ENCODE measurements around the gene GRM5.

GRM5 gene

DNA sequence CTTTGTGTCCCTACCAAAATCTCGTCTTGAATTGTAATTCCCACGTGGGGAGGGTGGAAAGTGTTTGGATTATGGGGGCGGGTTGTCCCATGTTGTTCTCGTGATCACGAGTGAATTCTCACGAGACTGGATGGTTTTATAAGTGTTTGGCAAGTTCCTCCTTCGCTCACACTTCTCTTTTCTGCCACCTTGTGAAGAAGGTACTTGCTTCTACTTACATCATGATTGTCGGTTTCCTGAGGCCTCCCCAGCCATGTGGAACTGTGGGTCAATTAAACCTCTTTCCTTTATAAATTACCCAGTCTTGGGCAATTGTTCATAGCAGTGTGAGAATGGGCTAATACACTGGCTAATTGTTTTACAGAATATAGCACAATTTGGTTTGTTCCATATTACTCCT is 326.3 kb downstream of the GRM5 start:
- Histone ChIP-seq H3K27me3 (ENCODE audit: control insufficient read depth in 3 of 3, insufficient read depth in 3 of 3, low read depth in 1 of 3, low read length in 3 of 3) (no peaks in the 10 kb centered on the region), H3K9ac (ENCODE audit: low read depth, low read length, poor library complexity) (no peak overlapping the region), H3K4ac (ENCODE audit: low read length) (no peak overlapping the region), H2AK5ac (ENCODE audit: low read depth, low read length) (no peak overlapping the region), H2AFZ (ENCODE audit: low read length) (no peak overlapping the region), H2BK120ac (ENCODE audit: low read depth, low read length) (no peak overlapping the region), H3K36me3 (replicated peaks in 1 of 2; ENCODE audit: control insufficient read depth in 2 of 2, insufficient read depth in 2 of 2, low read length in 2 of 2) (no peaks in the 10 kb centered on the region), H4K8ac (ENCODE audit: low read depth, low read length) (no peak overlapping the region), H2BK12ac (ENCODE audit: low read length) (no peak overlapping the region), H3K4me2 (ENCODE audit: insufficient read depth, low read length, poor library complexity, severe bottlenecking) (no peak overlapping the region), H2BK15ac (ENCODE audit: low read length) (no peak overlapping the region), H3K9me3 (replicated peaks in 1 of 2; ENCODE audit: control insufficient read depth in 2 of 2, insufficient read depth in 1 of 2, low read depth in 1 of 2, low read length in 2 of 2) (no peaks in the 10 kb centered on the region), H3K4me3 (ENCODE audit: low read length in 2 of 2) (no peak overlapping the region), H4K91ac (ENCODE audit: low read depth, low read length, poor library complexity) (no peak overlapping the region), H3K4me1 (ENCODE audit: control insufficient read depth in 2 of 2, insufficient read depth in 1 of 2, low read depth in 1 of 2, low read length in 2 of 2) (peaks cover 0 to 2% of the 10 kb centered on the region in 2 donors), H3K18ac (ENCODE audit: low read length) (no peak overlapping the region), H2BK5ac (ENCODE audit: low read length) (no peak overlapping the region), H3K14ac (ENCODE audit: low read length) (no peak overlapping the region), H3K27ac (replicated peaks; ENCODE audit: low read length) (no peak overlapping the region), H3K23ac (ENCODE audit: low read depth, low read length, poor library complexity) (no peak overlapping the region), H3K79me1 (ENCODE audit: low read depth, low read length) (no peaks in the 10 kb centered on the region)
- no peak for DNase-seq (ENCODE audit: low spot score)
- WGBS, 2 donors (ENCODE audit: extremely low coverage in 2 of 2, insufficient read length in 2 of 2, insufficient replicate concordance in 1 of 2): no CpG with 5 or more reads among the region's 8 CpGs

DNA sequence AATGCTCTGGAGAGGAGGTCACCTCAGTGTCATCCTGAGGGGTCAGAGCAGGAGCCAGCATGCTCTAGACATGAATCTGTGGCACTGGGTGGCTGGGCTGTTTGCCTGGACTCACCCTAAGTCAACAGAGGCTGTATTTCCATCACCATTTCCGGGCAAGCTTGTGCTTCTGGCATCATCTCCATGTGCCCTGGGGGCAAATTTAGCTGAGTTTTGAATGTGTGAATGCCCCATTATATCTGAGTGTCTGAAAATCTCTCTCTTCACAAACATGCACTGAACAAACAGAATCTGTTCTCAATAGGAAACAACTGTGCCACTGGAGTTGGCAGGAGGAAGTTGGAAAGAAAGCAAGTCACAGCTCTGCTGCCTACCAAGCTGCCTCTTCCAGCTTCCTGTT is 356.2 kb downstream of the GRM5 start:
- Histone ChIP-seq H3K9ac (ENCODE audit: low read depth, low read length, poor library complexity) (no peak overlapping the region), H3K4me1 (ENCODE audit: control insufficient read depth in 2 of 2, insufficient read depth in 1 of 2, low read depth in 1 of 2, low read length in 2 of 2) (no peaks in the 10 kb centered on the region), H3K4me2 (ENCODE audit: insufficient read depth, low read length, poor library complexity, severe bottlenecking) (no peak overlapping the region), H3K14ac (ENCODE audit: low read length) (no peak overlapping the region), H3K23ac (ENCODE audit: low read depth, low read length, poor library complexity) (no peak overlapping the region), H3K27ac (replicated peaks; ENCODE audit: low read length) (no peak overlapping the region), H2AK5ac (ENCODE audit: low read depth, low read length) (no peak overlapping the region), H2BK5ac (ENCODE audit: low read length) (no peak overlapping the region), H2BK120ac (ENCODE audit: low read depth, low read length) (no peak overlapping the region), H3K18ac (ENCODE audit: low read length) (no peak overlapping the region), H3K79me1 (ENCODE audit: low read depth, low read length) (no peaks in the 10 kb centered on the region), H3K4me3 (ENCODE audit: low read length in 2 of 2) (no peak overlapping the region), H3K4ac (ENCODE audit: low read length) (no peak overlapping the region), H2BK15ac (ENCODE audit: low read length) (no peak overlapping the region), H3K27me3 (ENCODE audit: control insufficient read depth in 3 of 3, insufficient read depth in 3 of 3, low read depth in 1 of 3, low read length in 3 of 3) (no peaks in the 10 kb centered on the region), H2BK12ac (ENCODE audit: low read length) (no peak overlapping the region), H3K36me3 (replicated peaks in 1 of 2; ENCODE audit: control insufficient read depth in 2 of 2, insufficient read depth in 2 of 2, low read length in 2 of 2) (no peaks in the 10 kb centered on the region), H2AFZ (ENCODE audit: low read length) (no peak overlapping the region), H4K8ac (ENCODE audit: low read depth, low read length) (no peak overlapping the region), H4K91ac (ENCODE audit: low read depth, low read length, poor library complexity) (no peak overlapping the region), H3K9me3 (replicated peaks in 1 of 2; ENCODE audit: control insufficient read depth in 2 of 2, insufficient read depth in 1 of 2, low read depth in 1 of 2, low read length in 2 of 2) (no peaks in the 10 kb centered on the region)
- DNase-seq (ENCODE audit: low spot score): no peak
- no CpG with 5 or more reads among the region's 1 CpG for WGBS, 2 donors (ENCODE audit: extremely low coverage in 2 of 2, insufficient read length in 2 of 2, insufficient replicate concordance in 1 of 2)

DNA sequence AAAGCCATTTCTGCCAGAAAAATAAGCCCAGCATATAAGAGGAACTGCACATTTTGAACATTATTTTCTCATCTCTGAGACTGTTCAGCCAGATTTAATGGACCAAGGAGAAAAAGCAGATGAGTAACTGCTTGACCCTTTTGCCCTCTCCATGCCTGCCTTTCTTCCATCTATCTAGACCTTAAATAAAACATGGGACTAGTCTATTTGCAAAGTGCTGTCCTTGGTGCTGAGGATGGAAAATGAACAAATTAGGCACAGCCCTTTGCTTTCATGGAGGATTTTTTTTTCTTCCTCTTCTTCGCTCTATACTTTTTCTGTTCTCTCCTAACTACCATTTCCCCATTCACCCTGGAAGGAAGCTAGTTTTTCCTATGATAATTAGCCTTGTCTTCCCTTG is 361.3 kb downstream of the GRM5 start:
- WGBS, 2 donors (ENCODE audit: extremely low coverage in 2 of 2, insufficient read length in 2 of 2, insufficient replicate concordance in 1 of 2): no CpG with 5 or more reads among the region's 1 CpG

DNA sequence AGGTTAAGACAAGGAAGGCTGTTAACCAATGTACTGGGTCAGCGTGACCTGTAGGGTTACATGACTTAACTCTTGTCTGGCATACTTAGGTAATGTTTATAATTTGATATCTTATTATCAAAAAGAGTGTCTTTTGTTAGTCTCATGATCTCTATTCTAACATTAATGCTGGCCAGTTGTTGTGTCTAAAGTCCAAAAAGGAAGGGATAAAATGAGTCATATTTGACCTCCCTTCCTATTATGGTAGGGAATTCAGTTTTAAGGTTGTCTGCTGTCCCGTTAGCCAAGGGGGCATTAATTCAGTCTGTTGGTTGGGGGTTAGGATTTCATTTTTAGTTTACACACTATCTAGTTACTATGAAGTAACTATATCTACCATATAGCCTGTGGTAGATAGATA is 364.0 kb downstream of the GRM5 start:
- Histone ChIP-seq H2AFZ (ENCODE audit: low read length) (no peak overlapping the region), H3K36me3 (replicated peaks in 1 of 2; ENCODE audit: control insufficient read depth in 2 of 2, insufficient read depth in 2 of 2, low read length in 2 of 2) (no peaks in the 10 kb centered on the region), H3K27ac (replicated peaks; ENCODE audit: low read length) (no peak overlapping the region), H3K4me1 (ENCODE audit: control insufficient read depth in 2 of 2, insufficient read depth in 1 of 2, low read depth in 1 of 2, low read length in 2 of 2) (no peaks in the 10 kb centered on the region), H2BK15ac (ENCODE audit: low read length) (no peak overlapping the region), H3K4me2 (ENCODE audit: insufficient read depth, low read length, poor library complexity, severe bottlenecking) (no peak overlapping the region), H3K4ac (ENCODE audit: low read length) (no peak overlapping the region), H2AK5ac (ENCODE audit: low read depth, low read length) (no peak overlapping the region), H3K9me3 (replicated peaks in 1 of 2; ENCODE audit: control insufficient read depth in 2 of 2, insufficient read depth in 1 of 2, low read depth in 1 of 2, low read length in 2 of 2) (no peaks in the 10 kb centered on the region), H3K4me3 (ENCODE audit: low read length in 2 of 2) (no peak overlapping the region), H2BK5ac (ENCODE audit: low read length) (no peak overlapping the region), H3K27me3 (ENCODE audit: control insufficient read depth in 3 of 3, insufficient read depth in 3 of 3, low read depth in 1 of 3, low read length in 3 of 3) (no peaks in the 10 kb centered on the region), H3K23ac (ENCODE audit: low read depth, low read length, poor library complexity) (no peak overlapping the region), H3K79me1 (ENCODE audit: low read depth, low read length) (no peaks in the 10 kb centered on the region), H3K18ac (ENCODE audit: low read length) (no peak overlapping the region), H3K9ac (ENCODE audit: low read depth, low read length, poor library complexity) (no peak overlapping the region), H4K8ac (ENCODE audit: low read depth, low read length) (no peak overlapping the region), H2BK12ac (ENCODE audit: low read length) (no peak overlapping the region), H2BK120ac (ENCODE audit: low read depth, low read length) (no peak overlapping the region), H3K14ac (ENCODE audit: low read length) (no peak overlapping the region), H4K91ac (ENCODE audit: low read depth, low read length, poor library complexity) (no peak overlapping the region)
- no peak for DNase-seq (ENCODE audit: low spot score)
- no CpG with 5 or more reads among the region's 2 CpGs for WGBS, 2 donors (ENCODE audit: extremely low coverage in 2 of 2, insufficient read length in 2 of 2, insufficient replicate concordance in 1 of 2)

More for the DNA sequence above, 361.3 kb downstream of the GRM5 start:
- Histone ChIP-seq H3K4me3 (ENCODE audit: low read length in 2 of 2) (no peak overlapping the region), H3K79me1 (ENCODE audit: low read depth, low read length) (no peaks in the 10 kb centered on the region), H3K18ac (ENCODE audit: low read length) (no peak overlapping the region), H3K27ac (replicated peaks; ENCODE audit: low read length) (no peak overlapping the region), H4K8ac (ENCODE audit: low read depth, low read length) (no peak overlapping the region), H4K91ac (ENCODE audit: low read depth, low read length, poor library complexity) (no peak overlapping the region), H2BK5ac (ENCODE audit: low read length) (no peak overlapping the region), H3K9ac (ENCODE audit: low read depth, low read length, poor library complexity) (no peak overlapping the region), H3K4ac (ENCODE audit: low read length) (no peak overlapping the region), H3K23ac (ENCODE audit: low read depth, low read length, poor library complexity) (no peak overlapping the region), H3K4me2 (ENCODE audit: insufficient read depth, low read length, poor library complexity, severe bottlenecking) (no peak overlapping the region), H2AFZ (ENCODE audit: low read length) (no peak overlapping the region), H3K14ac (ENCODE audit: low read length) (no peak overlapping the region), H3K27me3 (ENCODE audit: control insufficient read depth in 3 of 3, insufficient read depth in 3 of 3, low read depth in 1 of 3, low read length in 3 of 3) (no peaks in the 10 kb centered on the region), H2AK5ac (ENCODE audit: low read depth, low read length) (no peak overlapping the region), H2BK120ac (ENCODE audit: low read depth, low read length) (no peak overlapping the region), H3K9me3 (replicated peaks in 1 of 2; ENCODE audit: control insufficient read depth in 2 of 2, insufficient read depth in 1 of 2, low read depth in 1 of 2, low read length in 2 of 2) (no peaks in the 10 kb centered on the region), H3K4me1 (ENCODE audit: control insufficient read depth in 2 of 2, insufficient read depth in 1 of 2, low read depth in 1 of 2, low read length in 2 of 2) (no peaks in the 10 kb centered on the region), H3K36me3 (replicated peaks in 1 of 2; ENCODE audit: control insufficient read depth in 2 of 2, insufficient read depth in 2 of 2, low read length in 2 of 2) (no peaks in the 10 kb centered on the region), H2BK12ac (ENCODE audit: low read length) (no peak overlapping the region), H2BK15ac (ENCODE audit: low read length) (no peak overlapping the region)
- DNase-seq (ENCODE audit: low spot score): peak; percentile 8

Measured in neuronal stem cell (in vitro differentiated cells).